ENCODE data around the gene PROX1. TPM values are rescaled to one million over a fixed set of nuclear protein-coding genes. Genes with fewer than 3 reads are reported as not detected.

PROX1 gene
- total and polyA plus RNA-seq, 2 of the 8 experiments (the other 6 are each of a cell fraction or from before 2014, with no cell fraction given): 0.30 to 2.0 TPM

- H3K18ac ChIP-seq (ENCODE audit: extremely low read depth, low read length): no peak overlapping the region
- H3K27me3 ChIP-seq (replicated peaks in 1 of 4; ENCODE audit: control insufficient read depth in 3 of 4, extremely low read depth in 1 of 4, insufficient read depth in 3 of 4, low read length in 3 of 4): no peaks in the 10 kb centered on the region
- H3K79me1 ChIP-seq (ENCODE audit: low read depth, low read length): no peaks in the 10 kb centered on the region
- FAIRE-seq: no peak
- no peak overlapping the region for H2BK120ac ChIP-seq (replicated peaks; ENCODE audit: low read depth, low read length)
- no peak overlapping the region for H4K8ac ChIP-seq (ENCODE audit: extremely low read depth, insufficient read depth, low read length)
- ChIA-PET POLR2A (ENCODE audit: partially characterized antibody) (no interaction called here), CTCF (ENCODE audit: partially characterized antibody) (interaction anchor here (1.5 to 1.7 kb wide), 2 partner anchors 12 to 115 kb away, joined by 4 to 7 read pairs; no protein-coding TSS in a partner anchor)
- no peak overlapping the region for H3K14ac ChIP-seq (ENCODE audit: insufficient read length)
- no peaks in the 10 kb centered on the region for H3K23me2 ChIP-seq (ENCODE audit: low read depth, low read length)
- no peak overlapping the region for H2AFZ ChIP-seq (ENCODE audit: low read length)
- no peaks in the 10 kb centered on the region for H3K36me3 ChIP-seq (ENCODE audit: control insufficient read depth in 2 of 4, insufficient read depth in 4 of 4, low read length in 3 of 4)
- no peak overlapping the region for H2BK15ac ChIP-seq (ENCODE audit: low read length)
- H3K56ac ChIP-seq (replicated peaks; ENCODE audit: insufficient read length, low read depth, low read length): no peak overlapping the region
- H2BK20ac ChIP-seq (ENCODE audit: low read length): no peak overlapping the region
- WGBS, 2 experiments (ENCODE audit: extremely low coverage in 1 of 2, insufficient coverage in 1 of 2, insufficient read length in 1 of 2, insufficient replicate concordance in 2 of 2, low coverage in 1 of 2, low lambda C conversion rate in 2 of 2, missing lambda C conversion rate in 1 of 2): 96% methylated on average over 3 of the region's 3 CpGs; no CpG with 5 or more reads in 1 of the 2 experiments
- no peak overlapping the region for H2BK5ac ChIP-seq (ENCODE audit: low read depth, low read length)
- H3K23ac ChIP-seq (ENCODE audit: insufficient read length): no peak overlapping the region
- no peak overlapping the region for H3K9ac ChIP-seq (replicated peaks in 1 of 4; ENCODE audit: extremely low read depth in 1 of 4, low read depth in 3 of 4, low read length in 3 of 4)
- no peak for DNase-seq (ENCODE audit: low read depth in 1 of 2, low spot score in 2 of 2)
- H4K20me1 ChIP-seq (replicated peaks in 1 of 2; ENCODE audit: control insufficient read depth in 1 of 2, insufficient read depth in 2 of 2, low read length in 2 of 2): no peaks in the 10 kb centered on the region
- no peak overlapping the region for H4K91ac ChIP-seq (replicated peaks; ENCODE audit: insufficient read length, low read length)
- H2AK5ac ChIP-seq (ENCODE audit: low read depth, low read length): no peak overlapping the region
- H3K27ac ChIP-seq (ENCODE audit: low read depth, low read length): no peak overlapping the region
- H3K4me2 ChIP-seq (ENCODE audit: insufficient read depth in 1 of 2, low read depth in 2 of 2, low read length in 2 of 2): no peak overlapping the region
- no peak overlapping the region for H4K5ac ChIP-seq (ENCODE audit: insufficient read length, low read depth, low read length)
- H3K79me2 ChIP-seq (ENCODE audit: control insufficient read depth in 1 of 2, insufficient read depth in 2 of 2, low read length in 2 of 2): no peaks in the 10 kb centered on the region
- no peak overlapping the region for H3K4me3 ChIP-seq (ENCODE audit: extremely low read depth in 1 of 4, insufficient read depth in 2 of 4, low read depth in 3 of 4, low read length in 4 of 4)
- no peaks in the 10 kb centered on the region for H3K9me3 ChIP-seq (ENCODE audit: insufficient read depth in 2 of 2, low read depth in 1 of 2, low read length in 1 of 2)
- no peak overlapping the region for H3K4ac ChIP-seq (replicated peaks; ENCODE audit: insufficient read length, low read depth, low read length)
- no peaks in the 10 kb centered on the region for H3K4me1 ChIP-seq (replicated peaks in 1 of 4; ENCODE audit: control insufficient read depth in 3 of 4, insufficient read depth in 4 of 4, low read length in 3 of 4)
- no peak overlapping the region for H2BK12ac ChIP-seq (ENCODE audit: low read depth, low read length)
- no peak for TF ChIP-seq TEAD4 (IDR thresholded peaks at IDR 0.05; ENCODE audit: low read depth, low read length)
- no peak for TF ChIP-seq EP300 (IDR thresholded peaks at IDR 0.05; ENCODE audit: borderline replicate concordance in 1 of 2, low read depth in 2 of 2, low read length in 2 of 2)
- no peak for TF ChIP-seq KDM5A (IDR thresholded peaks at IDR 0.05; ENCODE audit: low read length)
- no peak for TF ChIP-seq CTCF (IDR thresholded peaks at IDR 0.05; ENCODE audit: control extremely low read depth in 1 of 3, insufficient read depth in 1 of 3, low read depth in 1 of 3, low read length in 3 of 3)
- TF ChIP-seq USF2 (IDR thresholded peaks at IDR 0.05; ENCODE audit: low read length): no peak
- no peak for TF ChIP-seq POLR2AphosphoS5 (IDR thresholded peaks at IDR 0.05; ENCODE audit: low read depth, low read length)
- no peak for TF ChIP-seq RAD21 (IDR thresholded peaks at IDR 0.05 in 1 of 2, conservative IDR thresholded peaks at IDR 0.05 in 1 of 2; ENCODE audit: low read depth in 2 of 2, low read length in 2 of 2)
- no peak for TF ChIP-seq RXRA (IDR thresholded peaks at IDR 0.05; ENCODE audit: insufficient read depth, low read depth, low read length)
- no peak for TF ChIP-seq SIX5 (IDR thresholded peaks at IDR 0.05; ENCODE audit: low read depth, low read length)
- TF ChIP-seq ZNF274 (IDR thresholded peaks at IDR 0.05; ENCODE audit: borderline replicate concordance, extremely low read depth, low read length): no peak
These were observed 20.6 kb downstream of the PROX1 start for GRCh38 chr1:214008347-214008746.
